HepG2 (cell line): ENCODE results near the gene MCOLN1. TPM values are rescaled to one million over a fixed set of nuclear protein-coding genes. Genes with fewer than 3 reads are reported as not detected.
A peak's percentile ranks its signal among the peaks of the same experiment; 100 is the strongest.

ENCODE experiments used
- CBX2 ChIP-seq, 2 experiments: fragments of 200-600 bp in 1 of 2; sonication (generic); formaldehyde crosslinking in 1 of 2; IDR thresholded peaks; 2 replicates each; pipeline versions ENCODE4 v1.7.0 to v1.8.1; 2018 to 2022; ENCODE audit warnings: low read depth in 2 of 2, low read length in 1 of 2, mild to moderate bottlenecking in 1 of 2, missing genetic modification reagents in 1 of 2
- ELF1 ChIP-seq: sonication (generic); formaldehyde crosslinking; IDR thresholded peaks from 2 replicates; pipeline ENCODE4 v1.4.0; 2020; ENCODE audit warnings: missing genetic modification reagents
- GPN1 ChIP-seq: sonication (generic); formaldehyde crosslinking; IDR thresholded peaks from 2 replicates; pipeline ENCODE4 v1.5.1; 2020; ENCODE audit warnings: missing genetic modification reagents, borderline replicate concordance
- HNRNPK ChIP-seq: fragments of 200-400 bp; formaldehyde crosslinking; IDR thresholded peaks from 2 replicates; pipeline ENCODE4 v1.6.1; 2018; ENCODE audit warnings: low read length, low read depth, moderate library complexity, mild to moderate bottlenecking; ENCODE audit not compliant: poor library complexity, severe bottlenecking
- MEIS2 ChIP-seq: sonication (generic); formaldehyde crosslinking; IDR thresholded peaks from 2 replicates; pipeline ENCODE4 v1.9.0; 2021; ENCODE audit warnings: mild to moderate bottlenecking, missing genetic modification reagents
- RCOR2 ChIP-seq: IDR thresholded peaks from 2 replicates; pipeline ENCODE4 v1.6.1; 2016; ENCODE audit warnings: missing biosample characterization, missing genetic modification reagents
- RXRB ChIP-seq: IDR thresholded peaks from 2 replicates; pipeline ENCODE4 v1.6.1; 2016; ENCODE audit warnings: borderline replicate concordance, missing genetic modification reagents, missing compliant biosample characterization
- SALL2 ChIP-seq: sonication (generic); formaldehyde crosslinking; IDR thresholded peaks from 2 replicates; pipeline ENCODE4 v1.8.1; 2023; ENCODE audit warnings: mild to moderate bottlenecking, missing genetic modification reagents, inconsistent platforms
- SAP130 ChIP-seq: IDR thresholded peaks from 2 replicates; pipeline ENCODE4 v1.6.1; 2016; ENCODE audit warnings: low read depth
- SP1 ChIP-seq, 2 experiments: fragments of 450-650 bp in 1 of 2; sonication (generic) in 1 of 2; formaldehyde crosslinking in 1 of 2; IDR thresholded peaks; 2 replicates each; pipeline versions ENCODE4 v1.4.0 to v1.6.1; 2016 to 2020; ENCODE audit warnings: missing genetic modification reagents in 1 of 2
- ZBTB3 ChIP-seq: sonication (generic); formaldehyde crosslinking; IDR thresholded peaks from 2 replicates; pipeline ENCODE4 v1.4.0; 2020; ENCODE audit warnings: low read depth, mild to moderate bottlenecking, moderate library complexity, missing genetic modification reagents, borderline replicate concordance
- ZBTB38 ChIP-seq: sonication (generic); formaldehyde crosslinking; IDR thresholded peaks from 2 replicates; pipeline ENCODE4 v1.5.1; 2020; ENCODE audit warnings: mild to moderate bottlenecking, missing genetic modification reagents
- ZBTB7B ChIP-seq: sonication (generic); formaldehyde crosslinking; IDR thresholded peaks from 2 replicates; pipeline ENCODE4 v1.4.0; 2020; ENCODE audit warnings: missing genetic modification reagents
- ZNF143 ChIP-seq: sonication (generic); formaldehyde crosslinking; IDR thresholded peaks from 2 replicates; pipeline ENCODE4 v1.4.0; 2020; ENCODE audit warnings: missing genetic modification reagents
- ZNF501 ChIP-seq: sonication (generic); formaldehyde crosslinking; IDR thresholded peaks from 2 replicates; pipeline ENCODE4 v1.5.1; 2020; ENCODE audit warnings: mild to moderate bottlenecking, moderate library complexity, missing genetic modification reagents
- ZNF556 ChIP-seq: sonication (generic); formaldehyde crosslinking; IDR thresholded peaks from 2 replicates; pipeline ENCODE4 v1.4.0; 2020; ENCODE audit warnings: mild to moderate bottlenecking, missing genetic modification reagents, borderline replicate concordance
- polyA plus RNA-seq, 8 experiments: library from polyadenylated mRNA; depleted of rRNA in 3 of 8; stranded (reverse) in 7 of 8; unstranded in 1 of 8; fragments of >200 nt; fragmentation: Illumina TruSeq in 4 of 8; extraction: Trizol in 4 of 8; gene quantifications; 2 replicates each; pipeline versions ENCODE4 v1.2.1 to v1.2.3, GENCODE V29; 2011 to 2016; ENCODE audit warnings: low read depth in 4 of 8, missing spikeins in 1 of 8, mixed read lengths in 1 of 8; ENCODE audit not compliant: insufficient read depth in 1 of 8
- total RNA-seq, 5 experiments: library from RNA; depleted of rRNA; stranded (reverse); fragments of >200 nt; fragmentation: Illumina TruSeq; extraction: Trizol; gene quantifications; 2 replicates each; pipeline ENCODE4 v1.2.3, GENCODE V29; 2016; ENCODE audit warnings: low read depth in 1 of 5
- TF ChIP-seq, protein P1 (sequence below): sonication (generic); formaldehyde crosslinking; IDR thresholded peaks from 2 replicates; pipeline ENCODE4 v1.4.0; 2020; ENCODE audit warnings: missing genetic modification reagents
- TF ChIP-seq, protein P2 (sequence below): IDR thresholded peaks from 2 replicates; pipeline ENCODE4 v1.6.1; 2016; ENCODE audit warnings: missing genetic modification reagents, missing compliant biosample characterization
- TF ChIP-seq, protein P3 (sequence below): sonication (generic); formaldehyde crosslinking; IDR thresholded peaks from 2 replicates; pipeline ENCODE4 v1.4.0; 2020; ENCODE audit warnings: missing genetic modification reagents, mild to moderate bottlenecking, borderline replicate concordance
- TF ChIP-seq, protein P4 (sequence below): sonication (generic); formaldehyde crosslinking; IDR thresholded peaks from 2 replicates; pipeline ENCODE4 v1.4.0; 2020; ENCODE audit warnings: missing genetic modification reagents
- TF ChIP-seq, protein P5 (sequence below): sonication (generic); formaldehyde crosslinking; IDR thresholded peaks from 2 replicates; pipeline ENCODE4 v1.9.0; 2021; ENCODE audit warnings: missing genetic modification reagents, borderline replicate concordance
- TF ChIP-seq, protein P6 (sequence below): IDR thresholded peaks from 2 replicates; pipeline ENCODE4 v1.6.1; 2016; ENCODE audit warnings: missing biosample characterization, missing genetic modification reagents, low read depth

Gene MCOLN1
- total and polyA plus RNA-seq, 2 of the 13 experiments (the other 11 are each of a cell fraction or from before 2014, with no cell fraction given): 3.4 to 15.7 TPM

DNA sequence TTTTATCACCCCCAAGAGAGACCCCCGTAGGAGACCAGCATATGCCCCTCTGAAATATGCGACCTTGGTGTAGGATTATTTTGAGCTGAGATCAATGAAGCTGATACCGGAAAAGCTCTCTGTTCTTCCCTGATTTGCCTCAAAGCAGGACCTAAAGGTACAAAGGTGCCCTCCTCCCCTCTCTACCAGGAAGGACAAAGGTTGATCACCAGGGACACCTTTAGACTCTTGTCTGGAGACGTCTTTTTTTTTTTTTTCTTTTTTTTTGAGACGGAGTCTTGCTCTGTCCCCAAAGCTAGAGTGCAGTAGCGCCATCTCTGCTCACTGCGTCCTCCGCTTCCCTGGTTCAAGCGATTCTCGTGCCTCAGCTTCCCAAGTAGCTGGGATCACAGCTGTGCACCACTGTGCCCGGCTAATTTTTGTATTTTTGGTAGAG lies 32.8 kb upstream of the MCOLN1 start (continued):
- TF ChIP-seq HNRNPK: no peak
- TF ChIP-seq ZBTB3: no peak
- no peak for TF ChIP-seq ZNF143 (CRISPR knock-in tag)
- TF ChIP-seq SAP130: peak; percentile 42; the same call in 1 of the 2 replicates
- TF ChIP-seq ZBTB38 (CRISPR knock-in tag): peak; percentile 69; the same call in 1 of the 2 replicates
- TF ChIP-seq, protein P1, sequence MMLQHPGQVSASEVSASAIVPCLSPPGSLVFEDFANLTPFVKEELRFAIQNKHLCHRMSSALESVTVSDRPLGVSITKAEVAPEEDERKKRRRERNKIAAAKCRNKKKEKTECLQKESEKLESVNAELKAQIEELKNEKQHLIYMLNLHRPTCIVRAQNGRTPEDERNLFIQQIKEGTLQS: no peak
- TF ChIP-seq MEIS2 (CRISPR knock-in tag): 0 out of 2 replicates have a peak, but pooled peaks have one; percentile 39
- TF ChIP-seq RXRB: peak; percentile 62; the same call in 1 of the 2 replicates
- TF ChIP-seq ZBTB7B: peak; percentile 85
- TF ChIP-seq ELF1 (CRISPR knock-in tag): peak; percentile 37; the same call in 1 of the 2 replicates
- 0 out of 2 replicates have a peak, but pooled peaks have one; percentile 40 for TF ChIP-seq ZNF556 (CRISPR knock-in tag)
- TF ChIP-seq, protein P2, sequence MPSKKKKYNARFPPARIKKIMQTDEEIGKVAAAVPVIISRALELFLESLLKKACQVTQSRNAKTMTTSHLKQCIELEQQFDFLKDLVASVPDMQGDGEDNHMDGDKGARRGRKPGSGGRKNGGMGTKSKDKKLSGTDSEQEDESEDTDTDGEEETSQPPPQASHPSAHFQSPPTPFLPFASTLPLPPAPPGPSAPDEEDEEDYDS (CRISPR knock-in tag): no peak
- 0 out of 2 replicates have a peak, but pooled peaks have one; percentile 40 for TF ChIP-seq RCOR2 (CRISPR knock-in tag)
- TF ChIP-seq, protein P3, sequence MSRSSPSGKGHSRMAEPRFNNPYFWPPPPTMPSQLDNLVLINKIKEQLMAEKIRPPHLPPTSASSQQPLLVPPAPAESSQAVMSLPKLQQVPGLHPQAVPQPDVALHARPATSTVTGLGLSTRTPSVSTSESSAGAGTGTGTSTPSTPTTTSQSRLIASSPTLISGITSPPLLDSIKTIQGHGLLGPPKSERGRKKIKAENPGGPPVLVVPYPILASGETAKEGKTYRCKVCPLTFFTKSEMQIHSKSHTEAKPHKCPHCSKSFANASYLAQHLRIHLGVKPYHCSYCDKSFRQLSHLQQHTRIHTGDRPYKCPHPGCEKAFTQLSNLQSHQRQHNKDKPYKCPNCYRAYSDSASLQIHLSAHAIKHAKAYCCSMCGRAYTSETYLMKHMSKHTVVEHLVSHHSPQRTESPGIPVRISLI (CRISPR knock-in tag): peak; percentile 83; the same call in 1 of the 2 replicates
- TF ChIP-seq, protein P4, sequence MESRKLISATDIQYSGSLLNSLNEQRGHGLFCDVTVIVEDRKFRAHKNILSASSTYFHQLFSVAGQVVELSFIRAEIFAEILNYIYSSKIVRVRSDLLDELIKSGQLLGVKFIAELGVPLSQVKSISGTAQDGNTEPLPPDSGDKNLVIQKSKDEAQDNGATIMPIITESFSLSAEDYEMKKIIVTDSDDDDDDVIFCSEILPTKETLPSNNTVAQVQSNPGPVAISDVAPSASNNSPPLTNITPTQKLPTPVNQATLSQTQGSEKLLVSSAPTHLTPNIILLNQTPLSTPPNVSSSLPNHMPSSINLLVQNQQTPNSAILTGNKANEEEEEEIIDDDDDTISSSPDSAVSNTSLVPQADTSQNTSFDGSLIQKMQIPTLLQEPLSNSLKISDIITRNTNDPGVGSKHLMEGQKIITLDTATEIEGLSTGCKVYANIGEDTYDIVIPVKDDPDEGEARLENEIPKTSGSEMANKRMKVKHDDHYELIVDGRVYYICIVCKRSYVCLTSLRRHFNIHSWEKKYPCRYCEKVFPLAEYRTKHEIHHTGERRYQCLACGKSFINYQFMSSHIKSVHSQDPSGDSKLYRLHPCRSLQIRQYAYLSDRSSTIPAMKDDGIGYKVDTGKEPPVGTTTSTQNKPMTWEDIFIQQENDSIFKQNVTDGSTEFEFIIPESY (CRISPR knock-in tag): peak; percentile 41; the same call in 1 of the 2 replicates
- TF ChIP-seq, protein P5, sequence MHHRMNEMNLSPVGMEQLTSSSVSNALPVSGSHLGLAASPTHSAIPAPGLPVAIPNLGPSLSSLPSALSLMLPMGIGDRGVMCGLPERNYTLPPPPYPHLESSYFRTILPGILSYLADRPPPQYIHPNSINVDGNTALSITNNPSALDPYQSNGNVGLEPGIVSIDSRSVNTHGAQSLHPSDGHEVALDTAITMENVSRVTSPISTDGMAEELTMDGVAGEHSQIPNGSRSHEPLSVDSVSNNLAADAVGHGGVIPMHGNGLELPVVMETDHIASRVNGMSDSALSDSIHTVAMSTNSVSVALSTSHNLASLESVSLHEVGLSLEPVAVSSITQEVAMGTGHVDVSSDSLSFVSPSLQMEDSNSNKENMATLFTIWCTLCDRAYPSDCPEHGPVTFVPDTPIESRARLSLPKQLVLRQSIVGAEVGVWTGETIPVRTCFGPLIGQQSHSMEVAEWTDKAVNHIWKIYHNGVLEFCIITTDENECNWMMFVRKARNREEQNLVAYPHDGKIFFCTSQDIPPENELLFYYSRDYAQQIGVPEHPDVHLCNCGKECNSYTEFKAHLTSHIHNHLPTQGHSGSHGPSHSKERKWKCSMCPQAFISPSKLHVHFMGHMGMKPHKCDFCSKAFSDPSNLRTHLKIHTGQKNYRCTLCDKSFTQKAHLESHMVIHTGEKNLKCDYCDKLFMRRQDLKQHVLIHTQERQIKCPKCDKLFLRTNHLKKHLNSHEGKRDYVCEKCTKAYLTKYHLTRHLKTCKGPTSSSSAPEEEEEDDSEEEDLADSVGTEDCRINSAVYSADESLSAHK (CRISPR knock-in tag): no peak
- TF ChIP-seq, protein P6, sequence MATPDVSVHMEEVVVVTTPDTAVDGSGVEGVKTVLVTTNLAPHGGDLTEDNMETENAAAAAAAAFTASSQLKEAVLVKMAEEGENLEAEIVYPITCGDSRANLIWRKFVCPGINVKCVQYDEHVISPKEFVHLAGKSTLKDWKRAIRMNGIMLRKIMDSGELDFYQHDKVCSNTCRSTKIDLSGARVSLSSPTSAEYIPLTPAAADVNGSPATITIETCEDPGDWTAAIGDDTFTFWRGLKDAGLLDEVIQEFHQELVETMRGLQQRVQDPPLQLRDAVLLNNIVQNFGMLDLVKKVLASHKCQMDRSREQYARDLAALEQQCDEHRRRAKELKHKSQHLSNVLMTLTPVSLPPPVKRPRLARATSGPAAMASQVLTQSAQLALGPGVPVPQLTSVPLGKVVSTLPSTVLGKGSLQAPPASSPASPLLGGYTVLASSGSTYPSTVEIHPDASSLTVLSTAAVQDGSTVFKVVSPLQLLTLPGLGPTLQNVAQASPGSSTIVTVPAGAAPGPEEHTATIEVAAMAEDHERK (CRISPR knock-in tag): no peak
- no peak for TF ChIP-seq SALL2 (CRISPR knock-in tag)
- TF ChIP-seq SP1 (IDR thresholded peaks at IDR 0.05): no peak
- no peak for TF ChIP-seq SP1 (CRISPR knock-in tag; IDR thresholded peaks at IDR 0.05)
- no peak for TF ChIP-seq ZNF501 (CRISPR knock-in tag)
- TF ChIP-seq GPN1 (CRISPR knock-in tag): no peak
- TF ChIP-seq CBX2 (IDR thresholded peaks at IDR 0.05; ENCODE audit: low read depth, low read length): no peak
- no peak for TF ChIP-seq CBX2 (CRISPR knock-in tag; IDR thresholded peaks at IDR 0.05; ENCODE audit: low read depth)
